Caki2 (cell line): ENCODE measurements around the gene DSC1. TPM values are rescaled to one million over a fixed set of nuclear protein-coding genes. Genes with fewer than 3 reads are reported as not detected.
"Not testable (repeated sequence)": the region's sequence is repeated elsewhere in the genome, so short reads cannot be mapped to it uniquely, and the experiment has no call there.

Experiments used
- DNase-seq: peaks from one replicate; pipeline ENCODE4 v3.0.0-alpha.2; 2015; ENCODE audit warnings: low read depth
- in situ Hi-C: cut with HindIII; loops from 2 replicates; pipeline ENCODE4 v1.10.0; 2016; ENCODE audit warnings: low sequenced_read_pairs, low pct_unique_long_range_greater_than_20kb, mixed read lengths
- total RNA-seq: library from RNA; depleted of rRNA; stranded (reverse); fragments of >200 nt; shearing (Covaris generic); gene quantifications from 2 replicates; pipeline ENCODE4 v1.2.3, GENCODE V29; 2014; ENCODE audit warnings: low replicate concordance

DSC1 gene
- total RNA-seq, 1 experiment from 2014 or later: not detected

GRCh38 chr18:31183302-31183701, 20.6 kb upstream of the DSC1 start:
- in situ Hi-C loops: no loop called here
- no peak for DNase-seq

GRCh38 chr18:31177369-31177768, 14.7 kb upstream of the DSC1 start:
- in situ Hi-C loops, DNase-seq: not testable (repeated sequence)

DNA sequence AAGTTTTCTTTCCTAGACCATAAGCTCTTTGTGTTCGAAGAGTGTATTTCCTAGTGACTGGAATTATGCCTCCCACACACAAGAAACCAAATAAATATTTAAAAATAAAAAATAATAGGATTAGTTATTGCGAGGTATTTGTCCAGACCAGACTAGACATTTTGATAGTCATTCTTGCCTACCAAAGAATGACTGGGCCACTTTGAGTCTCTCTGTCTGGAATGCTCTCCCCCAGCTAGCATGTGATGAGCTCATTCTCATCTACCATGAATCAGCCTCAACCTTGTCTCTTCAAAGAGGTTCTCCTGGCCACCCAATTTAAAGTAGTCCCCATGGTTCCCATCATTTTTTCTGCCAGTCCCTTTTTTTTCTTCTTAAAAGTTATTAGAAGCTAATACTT, 13.9 kb upstream of the DSC1 start:
- DNase-seq: no peak
- in situ Hi-C loops: no loop called here

DNA sequence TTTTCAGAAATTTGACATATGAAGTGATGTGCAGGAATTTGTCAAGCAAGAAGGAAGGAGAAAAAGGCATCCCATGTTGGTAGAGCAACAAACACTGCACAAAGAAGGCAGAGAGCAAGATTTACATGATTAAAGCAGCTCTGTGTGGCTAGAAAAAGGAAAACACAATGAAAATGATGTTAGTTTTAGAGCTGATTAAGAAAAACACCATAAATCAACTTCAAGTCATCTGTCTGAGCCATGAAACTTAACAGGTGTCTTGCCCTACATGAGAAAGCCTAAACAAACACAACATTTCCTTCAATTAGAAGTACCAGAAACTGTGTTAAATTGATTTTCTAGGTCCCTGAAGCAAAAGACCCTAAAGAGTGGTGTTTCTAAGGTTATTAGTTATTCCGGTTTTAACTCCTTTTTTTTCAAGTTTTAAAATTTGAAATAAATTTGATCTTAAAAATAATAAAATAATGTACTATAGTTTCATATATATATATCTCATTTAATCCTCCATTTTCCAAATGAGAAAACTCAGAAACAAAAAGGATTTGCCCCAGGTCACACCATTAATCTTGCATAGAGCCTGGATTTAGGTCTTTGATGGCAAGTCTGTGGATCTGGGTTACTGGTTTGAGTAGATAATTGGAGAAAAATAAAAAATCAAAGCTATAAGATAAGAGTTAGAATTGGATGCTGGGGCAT, 8.6 kb upstream of the DSC1 start:
- in situ Hi-C loops: no loop called here
- no peak for DNase-seq

GRCh38 chr18:31170335-31170734, 7.7 kb upstream of the DSC1 start:
- in situ Hi-C loops: no loop called here
- DNase-seq: no peak

- no peak for DNase-seq
- in situ Hi-C loops: no loop called here
Measured at GRCh38 chr18:31162419-31162793, 250 bp downstream of the DSC1 start.

- no peak for DNase-seq
- in situ Hi-C loops: no loop called here
Measured at GRCh38 chr18:31161757-31162418, 768 bp downstream of the DSC1 start.

DNA sequence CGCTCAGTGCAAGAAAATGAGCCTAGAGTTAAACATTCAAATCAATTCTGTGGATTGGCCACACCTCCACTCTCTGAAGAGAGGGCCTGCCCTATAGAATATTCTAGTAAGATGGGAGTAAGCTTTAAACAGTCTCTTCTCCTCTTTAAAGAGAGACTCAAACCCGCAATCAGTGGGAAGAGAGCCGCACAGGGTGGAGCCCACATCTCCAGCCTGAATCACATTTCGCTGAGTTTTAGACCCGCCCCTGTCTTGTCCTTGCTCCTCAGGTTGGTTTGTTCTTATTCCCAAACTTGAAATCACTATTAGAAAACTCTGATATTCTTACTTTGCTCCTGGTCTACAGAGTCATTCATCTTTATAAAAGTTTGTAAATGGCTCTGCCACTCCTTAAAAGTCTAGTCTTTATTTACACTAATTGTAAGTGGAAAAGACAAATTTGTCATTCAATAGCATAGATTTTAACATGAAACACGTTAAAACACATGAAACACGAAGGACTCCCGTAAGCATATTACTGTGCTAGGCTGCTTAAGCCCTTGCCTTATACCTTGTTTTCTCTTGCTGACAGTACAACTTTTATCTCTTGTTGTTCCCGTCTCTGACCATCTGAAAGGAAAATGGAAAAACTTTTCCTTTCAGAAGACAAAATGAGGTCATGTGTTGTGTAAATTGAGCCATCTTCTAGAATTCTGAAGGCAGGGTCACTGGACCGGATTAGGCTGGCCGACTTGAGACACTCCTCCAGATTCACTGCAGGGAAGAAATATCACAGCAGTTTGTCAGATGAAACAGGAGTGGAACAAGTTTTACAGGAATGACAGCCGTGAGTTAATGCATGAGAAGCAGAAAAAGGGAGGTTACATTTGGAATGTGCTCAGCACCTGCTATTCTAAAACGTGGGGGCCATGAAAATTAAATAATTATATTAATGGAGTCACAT, 5.6 kb downstream of the DSC1 start:
- DNase-seq: no peak
- in situ Hi-C loops: no loop called here

DNA sequence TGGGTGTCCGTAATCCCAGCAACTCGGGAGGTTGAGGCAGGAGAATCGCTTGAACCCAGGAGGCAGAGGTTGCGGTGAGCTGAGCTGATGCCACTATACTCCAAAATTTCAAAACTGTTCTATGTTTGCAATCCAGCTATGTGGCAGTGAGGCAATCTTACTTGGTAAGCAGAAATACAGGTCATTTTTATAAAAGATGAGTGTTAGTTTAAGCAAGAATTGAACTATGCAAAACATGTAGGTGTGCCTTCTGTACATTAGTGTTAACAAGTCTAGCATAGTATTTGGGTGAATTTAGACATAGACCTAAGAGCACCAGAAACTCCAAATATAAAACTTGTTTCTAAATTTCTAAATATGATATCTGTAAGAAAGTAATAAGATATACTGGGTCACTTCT, 7.2 kb downstream of the DSC1 start:
- in situ Hi-C loops: no loop called here

GRCh38 chr18:31154181-31154580, 8.5 kb downstream of the DSC1 start:
- in situ Hi-C loops: no loop called here

More for the DNA sequence above, 7.2 kb downstream of the DSC1 start:
- no peak for DNase-seq

DNA sequence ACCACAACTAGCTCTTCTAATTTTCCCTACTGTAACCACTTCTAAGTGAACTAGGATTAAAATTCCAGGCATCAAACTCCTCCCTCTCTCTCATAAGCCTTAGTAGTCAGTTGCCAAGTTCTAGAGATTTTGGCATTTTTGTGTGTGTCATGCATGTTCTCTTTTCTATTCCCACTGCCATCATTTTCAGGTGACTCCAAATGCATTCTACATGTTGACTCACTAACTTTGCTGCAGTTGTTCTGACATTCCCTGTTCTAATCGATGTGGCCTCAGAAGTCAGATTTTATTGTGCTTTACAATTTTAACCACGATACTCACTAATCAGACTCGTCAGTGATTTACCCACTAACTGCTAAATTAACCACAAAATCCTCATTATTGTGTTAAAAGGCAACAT, 13.3 kb downstream of the DSC1 start:
- in situ Hi-C loops: no loop called here

More at GRCh38 chr18:31154181-31154580, 8.5 kb downstream of the DSC1 start:
- DNase-seq: no peak

GRCh38 chr18:31148600-31148999, 14.1 kb downstream of the DSC1 start:
- no peak for DNase-seq
- in situ Hi-C loops: no loop called here

More for the DNA sequence above, 13.3 kb downstream of the DSC1 start:
- no peak for DNase-seq

GRCh38 chr18:31146809-31147208, 15.8 kb downstream of the DSC1 start:
- DNase-seq: no peak
- in situ Hi-C loops: no loop called here

- in situ Hi-C loops: no loop called here
- no peak for DNase-seq
Measured at GRCh38 chr18:31143025-31143424, 19.6 kb downstream of the DSC1 start.

GRCh38 chr18:31138709-31139108, 23.9 kb downstream of the DSC1 start:
- no peak for DNase-seq
- in situ Hi-C loops: no loop called here

- in situ Hi-C loops: no loop called here
Measured at GRCh38 chr18:31134988-31135529, 27.6 kb downstream of the DSC1 start.

GRCh38 chr18:31129398-31130115, 33.1 kb downstream of the DSC1 start:
- in situ Hi-C loops: no loop called here

More at GRCh38 chr18:31134988-31135529, 27.6 kb downstream of the DSC1 start:
- no peak for DNase-seq

DNA sequence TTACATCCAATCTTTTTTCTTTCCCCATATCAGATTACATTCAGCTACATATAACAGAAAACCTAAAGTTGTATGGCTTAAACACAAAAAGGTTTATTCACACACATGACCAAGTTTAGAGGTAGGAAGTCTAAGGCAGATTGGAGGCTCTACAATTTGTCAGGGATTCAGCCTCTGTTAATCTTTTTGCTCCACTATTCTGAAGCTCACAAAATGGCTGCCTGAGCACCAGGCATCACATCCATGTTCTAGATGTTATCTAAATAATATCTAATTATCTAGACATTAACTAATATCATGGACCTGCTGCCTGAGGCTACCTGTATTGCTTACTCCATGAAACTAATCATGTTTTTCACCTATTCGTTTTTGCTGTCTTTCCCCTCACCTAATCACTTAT, 36.8 kb downstream of the DSC1 start:
- in situ Hi-C loops: no loop called here
- DNase-seq: no peak

More at GRCh38 chr18:31129398-31130115, 33.1 kb downstream of the DSC1 start:
- DNase-seq: no peak
